PFSK-1 (cell line): ENCODE results near the gene NKAIN4.

Experiments used
- FOXP2 ChIP-seq: optimal IDR thresholded peaks from 2 replicates; pipeline ENCODE3; 2011; ENCODE audit warnings: borderline replicate concordance, control low read depth, inconsistent platforms; ENCODE audit not compliant: insufficient read depth; ENCODE audit errors: extremely low read length, extremely low read depth
- POLR2AphosphoS5 ChIP-seq: IDR thresholded peaks from 2 replicates; pipeline ENCODE4 v1.6.1; 2012; ENCODE audit warnings: low read depth, mild to moderate bottlenecking, control low read depth, low read length, moderate library complexity
- REST ChIP-seq, 2 experiments: IDR thresholded peaks; 2 replicates each; pipeline versions ENCODE4 v1.6.1 to v1.8.0; 2011 to 2012; ENCODE audit warnings: low read depth in 2 of 2, low read length in 2 of 2, control low read depth in 1 of 2, inconsistent platforms in 1 of 2, mild to moderate bottlenecking in 1 of 2, moderate library complexity in 1 of 2; ENCODE audit not compliant: insufficient read depth in 1 of 2
- SIN3A ChIP-seq: IDR thresholded peaks from 2 replicates; pipeline ENCODE4 v1.6.1; 2012; ENCODE audit warnings: mild to moderate bottlenecking, low read length, moderate library complexity, borderline replicate concordance; ENCODE audit not compliant: insufficient read depth
- TAF1 ChIP-seq: IDR thresholded peaks from 2 replicates; pipeline ENCODE4 v1.6.1; 2012; ENCODE audit warnings: low read length, control low read depth, borderline replicate concordance; ENCODE audit not compliant: insufficient read depth

NKAIN4 gene

GRCh38 chr20:63212792-63213191, 41.5 kb downstream of the NKAIN4 start:
- TF ChIP-seq SIN3A (no peak), REST (IDR thresholded peaks at IDR 0.05; ENCODE audit: insufficient read depth in 1 of 2, low read depth in 2 of 2, low read length in 2 of 2) (no peak), TAF1 (no peak), POLR2AphosphoS5 (no peak), FOXP2 (no peak)

GRCh38 chr20:63212393-63212730, 41.9 kb downstream of the NKAIN4 start:
- no peak for TF ChIP-seq POLR2AphosphoS5
- TF ChIP-seq TAF1 = no peak
- no peak for TF ChIP-seq REST (IDR thresholded peaks at IDR 0.05; ENCODE audit: insufficient read depth in 1 of 2, low read depth in 2 of 2, low read length in 2 of 2)
- TF ChIP-seq SIN3A = no peak
- TF ChIP-seq FOXP2 = no peak

- TF ChIP-seq TAF1 (no peak), REST (IDR thresholded peaks at IDR 0.05; ENCODE audit: insufficient read depth in 1 of 2, low read depth in 2 of 2, low read length in 2 of 2) (no peak), SIN3A (no peak), POLR2AphosphoS5 (no peak)
Measured at GRCh38 chr20:63210011-63210605, 44.2 kb downstream of the NKAIN4 start.

- no peak for TF ChIP-seq REST (IDR thresholded peaks at IDR 0.05; ENCODE audit: insufficient read depth in 1 of 2, low read depth in 2 of 2, low read length in 2 of 2)
- no peak for TF ChIP-seq POLR2AphosphoS5
- TF ChIP-seq SIN3A = no peak
- no peak for TF ChIP-seq TAF1
Measured at GRCh38 chr20:63208346-63208909, 45.8 kb downstream of the NKAIN4 start.

GRCh38 chr20:63206878-63207277, 47.4 kb downstream of the NKAIN4 start:
- TF ChIP-seq SIN3A (no peak), FOXP2 (no peak), REST (IDR thresholded peaks at IDR 0.05; ENCODE audit: insufficient read depth in 1 of 2, low read depth in 2 of 2, low read length in 2 of 2) (no peak), POLR2AphosphoS5 (no peak), TAF1 (no peak)
